T follicular helper cell (primary cell): ENCODE results near the gene ELP4.
"Not testable (repeated sequence)": the region's sequence is repeated elsewhere in the genome, so short reads cannot be mapped to it uniquely, and the experiment has no call there.

ENCODE experiments used
- DNase-seq: peaks from one replicate; pipeline ENCODE4 v3.0.0-alpha.2; 2020; ENCODE audit warnings: low read depth

The ELP4 gene

GRCh38 chr11:31711137-31711536 is 201.6 kb downstream of the ELP4 start:
- DNase-seq: no peak

GRCh38 chr11:31712851-31713250 is 203.3 kb downstream of the ELP4 start:
- no peak for DNase-seq

GRCh38 chr11:31714840-31715239 is 205.3 kb downstream of the ELP4 start:
- no peak for DNase-seq

- no peak for DNase-seq
Observed at GRCh38 chr11:31720225-31720624, 210.7 kb downstream of the ELP4 start.

- no peak for DNase-seq
Observed at GRCh38 chr11:31720671-31721365, 211.3 kb downstream of the ELP4 start.

- no peak for DNase-seq
Observed at GRCh38 chr11:31722754-31723153, 213.2 kb downstream of the ELP4 start.

GRCh38 chr11:31725176-31725575 is 215.6 kb downstream of the ELP4 start:
- no peak for DNase-seq

- no peak for DNase-seq
Observed at GRCh38 chr11:31728432-31728831, 218.9 kb downstream of the ELP4 start.

GRCh38 chr11:31740131-31740530 is 230.6 kb downstream of the ELP4 start:
- DNase-seq: no peak

GRCh38 chr11:31740731-31741368 is 231.3 kb downstream of the ELP4 start:
- not testable (repeated sequence) for DNase-seq

GRCh38 chr11:31747581-31747980 is 238.0 kb downstream of the ELP4 start:
- DNase-seq: no peak

- no peak for DNase-seq
Observed at GRCh38 chr11:31757260-31757835, 247.8 kb downstream of the ELP4 start.

- DNase-seq: no peak
Observed at GRCh38 chr11:31761636-31762035, 252.1 kb downstream of the ELP4 start.

GRCh38 chr11:31763296-31763695 is 253.7 kb downstream of the ELP4 start:
- DNase-seq: no peak

GRCh38 chr11:31764261-31764660 is 254.7 kb downstream of the ELP4 start:
- no peak for DNase-seq

GRCh38 chr11:31764766-31765165 is 255.2 kb downstream of the ELP4 start:
- no peak for DNase-seq

- no peak for DNase-seq
Observed at GRCh38 chr11:31767066-31767465, 257.5 kb downstream of the ELP4 start.

GRCh38 chr11:31767685-31768084 is 258.1 kb downstream of the ELP4 start:
- no peak for DNase-seq

- no peak for DNase-seq
Observed at GRCh38 chr11:31768749-31769640, 259.4 kb downstream of the ELP4 start.

GRCh38 chr11:31770011-31770700 is 260.6 kb downstream of the ELP4 start:
- no peak for DNase-seq

GRCh38 chr11:31772412-31772811 is 262.8 kb downstream of the ELP4 start:
- DNase-seq: no peak

GRCh38 chr11:31779374-31779791 is 269.8 kb downstream of the ELP4 start:
- DNase-seq: no peak
